AG08396 (cell line): ENCODE measurements around the gene PLCB4.

ENCODE experiments used
- DNase-seq: peaks from one replicate; pipeline ENCODE4 v3.0.0; 2012; ENCODE audit warnings: low spot score, mixed read lengths

PLCB4 gene

DNA sequence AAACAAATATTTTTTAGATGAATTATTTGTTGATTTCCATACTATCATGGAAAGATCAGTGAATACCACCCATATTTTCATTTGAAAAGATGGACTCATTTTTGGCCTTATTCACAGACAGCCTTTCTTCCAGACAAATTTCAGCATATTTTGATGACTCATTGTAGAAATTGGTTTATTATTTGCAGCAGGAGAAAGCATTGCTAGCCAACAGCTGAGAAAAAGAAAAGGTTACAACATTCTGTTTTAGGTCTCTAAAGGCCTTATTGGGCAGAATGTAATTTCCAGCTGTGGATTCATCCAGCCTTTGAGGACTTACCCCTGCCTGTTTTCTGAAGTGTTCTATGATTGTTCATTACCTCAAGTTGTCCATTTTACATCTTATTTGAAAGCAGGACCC, 201.9 kb downstream of the PLCB4 start:
- DNase-seq, result peak; percentile 23

DNA sequence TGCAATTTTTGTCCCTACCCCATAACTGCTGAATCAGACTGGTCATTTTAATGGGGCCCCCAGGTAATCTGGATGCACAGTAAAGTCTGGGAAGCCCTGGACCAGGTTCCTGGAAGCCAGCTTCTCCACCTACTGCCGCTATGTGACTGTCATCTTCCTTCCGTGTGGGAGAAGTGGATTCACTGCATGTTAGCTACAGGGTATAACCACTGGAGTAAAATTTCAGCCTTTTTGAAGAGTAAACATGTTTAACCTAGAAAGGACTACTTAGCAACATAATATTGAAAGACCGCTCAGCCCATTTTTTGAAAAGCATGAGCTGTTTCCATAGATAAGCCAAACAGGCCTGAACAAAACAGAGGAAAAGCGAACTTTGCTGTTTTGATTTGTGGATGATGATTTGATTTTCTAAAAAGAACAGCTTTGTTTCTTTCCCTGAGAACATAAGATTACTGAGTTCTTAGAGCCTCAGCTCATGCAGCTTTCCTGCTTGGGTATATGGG, 208.1 kb downstream of the PLCB4 start:
- DNase-seq, result no peak

- no peak for DNase-seq
These were observed 211.1 kb downstream of the PLCB4 start for GRCh38 chr20:9279918-9280401.

DNA sequence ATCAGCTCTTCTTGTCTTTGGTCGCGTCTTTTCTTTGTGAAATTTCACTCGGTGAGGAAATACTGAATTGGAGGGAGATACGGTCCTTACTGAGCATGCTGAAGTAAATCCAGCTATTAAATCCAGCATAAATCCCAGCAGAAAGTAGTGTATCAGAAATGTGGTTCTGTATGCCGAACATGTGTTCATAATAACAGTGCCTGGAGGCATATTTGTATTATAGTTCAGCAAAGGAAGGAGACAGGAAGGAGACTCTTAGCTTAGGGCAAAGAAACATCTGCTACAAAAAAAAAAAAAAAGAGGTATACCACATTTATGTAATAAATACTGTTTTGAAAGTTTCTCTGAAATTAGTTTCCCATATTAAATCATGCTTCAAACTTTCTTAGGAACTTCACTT, 211.8 kb downstream of the PLCB4 start:
- no peak for DNase-seq

- DNase-seq, result no peak
These were observed 212.9 kb downstream of the PLCB4 start for GRCh38 chr20:9281803-9282202.

DNA sequence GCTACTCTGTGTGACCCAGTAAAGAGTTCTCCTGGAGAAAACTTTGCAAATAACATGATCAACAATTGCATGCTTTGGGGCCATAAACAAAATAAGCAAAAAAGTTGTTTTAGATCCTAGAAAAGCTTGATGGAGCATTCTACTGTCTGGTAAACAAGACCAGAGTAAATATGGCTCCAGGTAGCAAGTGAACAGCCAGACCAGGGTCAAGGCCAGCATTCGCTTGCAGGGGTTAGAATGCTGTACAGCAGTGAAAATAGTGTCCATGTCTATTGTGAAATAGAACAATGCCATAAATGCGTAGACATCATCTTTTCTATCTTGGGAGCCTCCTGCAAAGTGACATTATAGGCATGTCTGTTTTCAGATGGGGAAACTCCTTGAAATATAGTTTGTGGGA, 216.7 kb downstream of the PLCB4 start:
- no peak for DNase-seq

GRCh38 chr20:9286501-9287461, 217.9 kb downstream of the PLCB4 start:
- no peak for DNase-seq

GRCh38 chr20:9287826-9288225, 218.9 kb downstream of the PLCB4 start:
- DNase-seq, result no peak

- DNase-seq, result no peak
These were observed 221.4 kb downstream of the PLCB4 start for GRCh38 chr20:9290331-9290730.

DNA sequence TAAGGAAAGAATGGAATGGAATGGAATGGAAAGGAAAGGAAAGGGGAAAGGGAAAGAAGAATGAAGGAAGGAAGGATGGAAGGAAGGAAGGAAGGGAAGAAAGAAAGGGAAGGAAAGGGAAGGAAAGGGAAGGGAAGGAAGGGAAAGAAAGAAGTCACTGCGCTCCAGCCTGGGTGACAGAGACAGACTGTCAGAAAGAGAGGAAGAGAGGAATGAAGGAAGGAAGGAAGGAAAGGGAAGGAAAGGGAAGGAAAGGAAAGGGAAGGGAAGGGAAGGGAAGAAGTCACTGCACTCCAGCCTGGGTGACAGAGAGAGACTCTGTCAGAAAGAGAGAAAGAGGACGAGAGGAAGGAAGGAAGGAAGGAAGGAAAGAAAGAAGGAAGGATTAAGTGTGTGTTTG, 224.3 kb downstream of the PLCB4 start:
- DNase-seq, result no peak

DNA sequence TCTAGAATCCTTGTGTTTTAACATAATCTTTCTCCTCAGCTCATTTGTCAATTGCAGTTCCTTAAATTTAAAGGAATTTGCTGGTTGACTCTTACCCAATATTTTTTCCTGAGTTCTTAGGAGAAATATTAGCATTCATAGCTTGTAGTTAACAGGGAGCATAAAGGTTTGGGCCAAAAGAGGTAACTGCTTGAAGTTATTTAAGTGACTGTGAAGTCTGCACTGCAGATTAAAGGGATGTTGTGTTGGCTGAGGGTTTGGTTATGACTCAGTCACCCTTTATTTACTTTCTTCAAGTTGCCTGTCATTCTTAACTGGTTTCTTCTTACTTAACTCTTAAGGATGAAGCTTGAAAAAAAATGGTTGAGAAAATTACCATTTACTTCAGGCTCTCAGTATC, 225.2 kb downstream of the PLCB4 start:
- DNase-seq, result peak; percentile 28

DNA sequence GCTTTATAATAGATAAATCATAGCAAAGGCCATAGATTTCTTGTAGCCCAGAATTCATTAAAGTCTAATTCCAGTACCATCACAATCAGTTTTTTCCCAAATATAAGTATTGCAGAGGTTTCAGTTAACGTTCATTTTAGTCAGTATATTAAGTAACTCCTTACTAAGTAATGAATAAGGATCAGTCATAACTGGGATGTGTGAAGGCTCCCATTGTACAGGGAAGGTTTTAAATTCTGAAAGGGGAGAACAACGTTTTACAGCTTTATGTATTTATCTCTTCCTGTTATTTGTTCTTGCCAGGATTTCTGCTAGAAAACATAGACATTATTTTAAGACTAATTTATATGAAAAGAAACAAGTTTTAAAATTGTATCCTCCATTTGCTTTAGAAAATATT, 230.0 kb downstream of the PLCB4 start:
- DNase-seq, result no peak

DNA sequence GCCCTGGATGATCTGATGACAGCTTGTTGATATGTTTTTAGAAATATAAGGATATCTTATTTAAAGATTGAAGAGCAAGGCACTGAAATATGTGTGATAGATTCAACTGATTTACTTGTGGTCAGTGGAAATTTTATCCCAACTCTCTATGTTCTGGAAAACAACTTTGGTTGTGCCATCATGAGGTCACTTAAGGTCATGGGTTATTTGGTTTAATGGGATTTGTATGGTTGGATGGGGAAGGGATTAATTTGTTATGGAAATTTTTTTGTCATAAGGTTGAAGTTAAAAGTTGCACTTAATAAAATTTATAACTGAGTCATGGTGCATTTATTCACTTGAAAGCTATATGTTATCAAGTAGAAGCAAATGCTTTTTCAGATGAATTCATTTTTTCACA, 231.2 kb downstream of the PLCB4 start:
- DNase-seq, result no peak

- DNase-seq, result no peak
These were observed 231.6 kb downstream of the PLCB4 start for GRCh38 chr20:9300534-9300933.

DNA sequence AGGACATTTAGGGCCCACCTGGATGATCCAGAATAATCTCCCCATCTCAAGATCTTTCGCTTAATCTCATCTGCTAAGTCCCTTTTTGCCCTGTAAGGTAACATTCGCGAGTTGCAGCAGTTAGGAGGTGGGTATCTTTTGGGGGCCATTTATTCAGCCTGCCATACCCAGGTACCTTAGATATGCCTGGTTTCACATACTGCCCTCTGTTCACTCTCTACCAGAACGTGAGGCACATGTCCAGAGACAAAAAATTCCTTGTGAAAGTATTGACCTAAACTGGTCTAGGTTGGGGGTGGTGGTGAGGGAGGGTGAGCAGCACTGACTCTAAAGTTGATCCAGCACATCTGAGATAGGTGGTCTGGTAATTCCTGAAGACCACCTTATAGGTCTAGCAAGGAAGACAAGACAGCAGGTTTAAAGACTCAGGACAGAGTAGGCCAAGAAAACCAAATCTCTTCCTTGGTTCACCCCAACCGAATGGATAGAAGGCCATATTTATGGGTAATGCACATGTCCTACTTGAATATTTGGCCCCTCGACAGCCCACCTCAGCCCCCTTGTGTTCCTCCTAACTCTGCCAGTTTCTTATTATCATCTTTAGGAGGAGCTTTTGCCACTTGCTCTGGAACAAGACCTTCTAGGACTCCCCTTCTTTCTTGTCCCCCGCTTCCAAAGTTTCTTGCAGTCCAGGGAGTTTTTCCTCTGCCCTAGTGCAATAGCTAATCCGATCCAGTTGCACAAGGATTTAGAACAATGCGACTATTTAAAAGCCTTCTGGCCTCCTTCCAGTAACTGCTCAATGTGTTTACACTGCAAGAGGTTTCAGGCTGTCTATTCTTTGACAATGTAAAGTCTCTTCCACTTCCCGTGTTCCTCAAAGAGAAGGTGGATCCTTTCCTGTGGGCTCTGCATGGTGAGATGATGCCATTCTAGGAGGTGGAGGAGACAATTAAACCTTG, 232.5 kb downstream of the PLCB4 start:
- DNase-seq, result peak; percentile 26

DNA sequence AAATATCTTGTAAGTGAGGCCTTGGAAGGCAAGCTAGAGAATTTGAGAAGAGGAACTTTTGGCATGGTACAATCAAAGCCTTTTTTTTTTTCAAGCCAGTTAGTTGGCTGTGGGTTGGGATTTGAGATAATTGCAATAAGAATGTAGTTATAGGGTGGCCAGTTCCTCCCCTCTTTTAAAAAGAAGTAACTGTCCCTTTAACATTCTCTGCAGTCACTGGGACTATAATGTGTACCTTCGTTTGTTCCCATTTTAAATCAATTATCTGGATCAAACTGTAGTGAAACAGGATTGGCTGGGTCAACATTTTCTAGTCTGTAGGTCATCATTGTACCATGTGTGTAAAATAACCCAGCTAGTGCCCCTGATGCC, 233.2 kb downstream of the PLCB4 start:
- DNase-seq, result no peak

GRCh38 chr20:9306521-9306920, 237.6 kb downstream of the PLCB4 start:
- DNase-seq, result peak; percentile 39

- DNase-seq, result no peak
These were observed 239.2 kb downstream of the PLCB4 start for GRCh38 chr20:9308056-9308455.

DNA sequence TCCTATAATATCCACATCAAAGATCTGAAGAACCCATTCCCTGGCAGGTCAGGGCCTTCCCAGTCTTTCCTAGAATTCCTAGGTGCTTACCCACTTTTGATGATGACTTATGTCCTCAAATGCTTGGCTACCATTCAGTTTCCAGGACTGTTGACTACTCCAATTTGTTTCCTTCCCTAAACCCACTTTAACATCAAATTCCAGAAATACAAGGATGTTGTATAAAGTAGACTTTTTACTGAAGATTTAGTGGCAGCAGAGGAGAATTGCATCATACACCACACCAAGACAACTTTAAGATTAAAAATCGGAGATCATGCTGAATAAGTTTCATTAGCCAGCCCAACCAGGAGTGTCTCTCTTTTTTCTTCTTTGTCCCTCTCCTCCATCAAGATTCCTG, 242.2 kb downstream of the PLCB4 start:
- DNase-seq, result no peak

GRCh38 chr20:9319687-9320384, 250.9 kb downstream of the PLCB4 start:
- DNase-seq, result no peak

- no peak for DNase-seq
These were observed 252.1 kb downstream of the PLCB4 start for GRCh38 chr20:9321007-9321406.

- no peak for DNase-seq
These were observed 253.8 kb downstream of the PLCB4 start for GRCh38 chr20:9322661-9323060.
